ENCODE results near the gene SGIP1.
"Not testable (repeated sequence)": the region's sequence is repeated elsewhere in the genome, so short reads cannot be mapped to it uniquely, and the experiment has no call there.

Gene SGIP1

GRCh38 chr1:66589326-66589725 lies 55.4 kb downstream of the SGIP1 start:
- H3K4me3 ChIP-seq (ENCODE audit: low read depth, low read length), result no peak overlapping the region
- TF ChIP-seq CTCF (IDR thresholded peaks at IDR 0.05; ENCODE audit: insufficient read depth, low read depth, low read length, missing control alignments), result no peak
- DNase-seq (ENCODE audit: low read depth), result no peak

- not testable (repeated sequence) for DNase-seq (ENCODE audit: low read depth)
These were observed 58.2 kb downstream of the SGIP1 start for GRCh38 chr1:66592106-66592507.

DNA sequence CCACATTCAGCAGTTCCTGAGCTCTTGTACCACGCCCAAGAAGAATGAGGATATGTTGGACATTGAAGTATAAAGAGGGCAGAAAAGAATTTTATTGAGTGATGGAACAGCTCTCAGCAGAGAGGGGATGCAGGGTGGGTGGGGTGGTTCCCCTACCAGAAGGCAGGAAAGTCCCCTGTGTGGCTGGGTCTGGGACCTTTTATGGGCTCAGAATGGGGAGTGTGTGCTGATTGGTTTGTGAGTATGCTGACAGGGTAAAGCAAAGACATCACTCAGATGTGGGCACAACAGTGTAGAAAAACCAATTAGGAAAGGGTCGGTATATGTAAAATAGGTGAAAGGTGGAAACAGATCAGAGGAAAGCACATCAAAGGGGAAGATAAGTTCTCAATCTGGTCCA lies 62.2 kb downstream of the SGIP1 start:
- no peak for TF ChIP-seq CTCF (IDR thresholded peaks at IDR 0.05; ENCODE audit: insufficient read depth, low read depth, low read length, missing control alignments)
- no peak for DNase-seq (ENCODE audit: low read depth)
- H3K4me3 ChIP-seq (ENCODE audit: low read depth, low read length), result no peak overlapping the region

More at GRCh38 chr1:66592106-66592507, 58.2 kb downstream of the SGIP1 start:
- not testable (repeated sequence) for H3K4me3 ChIP-seq (ENCODE audit: low read depth, low read length)

GRCh38 chr1:66597500-66597899 lies 63.5 kb downstream of the SGIP1 start:
- no peak overlapping the region for H3K4me3 ChIP-seq (ENCODE audit: low read depth, low read length)
- no peak for TF ChIP-seq CTCF (IDR thresholded peaks at IDR 0.05; ENCODE audit: insufficient read depth, low read depth, low read length, missing control alignments)
- DNase-seq (ENCODE audit: low read depth), result no peak

GRCh38 chr1:66598670-66599069 lies 64.7 kb downstream of the SGIP1 start:
- H3K4me3 ChIP-seq (ENCODE audit: low read depth, low read length), result no peak overlapping the region
- DNase-seq (ENCODE audit: low read depth), result no peak
- TF ChIP-seq CTCF (IDR thresholded peaks at IDR 0.05; ENCODE audit: insufficient read depth, low read depth, low read length, missing control alignments), result no peak

DNA sequence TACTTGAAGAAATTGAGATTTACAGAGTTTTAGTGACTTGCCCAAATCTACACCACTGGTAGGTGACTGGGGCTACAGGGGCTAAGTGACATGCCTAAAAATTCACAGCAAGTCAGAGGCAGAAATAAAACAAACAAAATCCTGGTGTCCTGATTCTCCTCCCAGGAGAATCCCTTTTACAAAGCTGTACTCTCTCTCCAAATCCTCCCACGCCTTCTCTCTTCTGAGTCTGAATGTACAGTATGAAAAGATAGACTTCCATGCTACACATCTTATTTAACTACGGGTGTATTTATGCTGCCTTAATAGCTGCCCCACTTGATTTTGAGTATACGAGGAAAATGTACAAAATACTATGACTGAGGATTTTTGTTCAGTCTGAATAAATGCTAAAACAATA lies 65.4 kb downstream of the SGIP1 start:
- TF ChIP-seq CTCF (IDR thresholded peaks at IDR 0.05; ENCODE audit: insufficient read depth, low read depth, low read length, missing control alignments), result no peak
- H3K4me3 ChIP-seq (ENCODE audit: low read depth, low read length), result no peak overlapping the region
- DNase-seq (ENCODE audit: low read depth), result no peak

- H3K4me3 ChIP-seq (ENCODE audit: low read depth, low read length), result no peak overlapping the region
- DNase-seq (ENCODE audit: low read depth), result no peak
- no peak for TF ChIP-seq CTCF (IDR thresholded peaks at IDR 0.05; ENCODE audit: insufficient read depth, low read depth, low read length, missing control alignments)
These were observed 66.2 kb downstream of the SGIP1 start for GRCh38 chr1:66599899-66600737.
